Caco-2 (cell line): ENCODE results near the gene BRD2. TPM values are rescaled to one million over a fixed set of nuclear protein-coding genes. Genes with fewer than 3 reads are reported as not detected.

ENCODE experiments used
- BruUV-seq: library from RNA; stranded (reverse); fragments of 400-500 nt; replicated peaks from 2 replicates; lab custom pipeline; 2021; lab: Mats Ljungman, UMichigan
- CTCF ChIA-PET: fragments of 300-600 bp; sonication (Branson Sonifier 250); formaldehyde crosslinking; loops from one replicate; lab custom pipeline; 2022; ENCODE audit warnings: antibody characterized with exemption; lab: Charles Lee
- POLR2A ChIA-PET: fragments of 300-600 bp; sonication (Branson Sonifier 250); formaldehyde crosslinking; loops from one replicate; lab custom pipeline; 2022; ENCODE audit warnings: antibody characterized with exemption; lab: Charles Lee
- DNase-seq, 2 experiments: peaks; one replicate each; pipeline versions ENCODE4 v3.0.0 to v3.0.0-alpha.2; 2020 to 2022
- H3K27me3 ChIP-seq: replicated peaks from 2 replicates; pipeline ENCODE4 v1.6.0; 2011; ENCODE audit warnings: low read length; ENCODE audit not compliant: control insufficient read depth, insufficient read depth
- H3K36me3 ChIP-seq: 2 replicates; pipeline ENCODE4 v1.5.1; 2011; ENCODE audit warnings: low read length; ENCODE audit not compliant: control insufficient read depth, insufficient read depth
- H3K4me1 ChIP-seq: fragments of 250-450 bp; sonication (Bioruptor Pico); 2 replicates; pipeline ENCODE4 v1.5.1; 2020; ENCODE audit warnings: mild to moderate bottlenecking
- H3K4me3 ChIP-seq: 2 replicates; pipeline ENCODE4 v1.5.1; 2011; ENCODE audit warnings: low read depth, mild to moderate bottlenecking, control low read depth, low read length
- H3K9me3 ChIP-seq: fragments of 250-450 bp; sonication (Bioruptor Pico); 2 replicates; pipeline ENCODE4 v1.5.1; 2020; ENCODE audit warnings: mild to moderate bottlenecking, moderate library complexity
- H3K27ac Mint-ChIP-seq: one replicate; pipeline ENCODE4 v1.8.0; 2022; ENCODE audit warnings: mixed read lengths; ENCODE audit not compliant: unreplicated experiment
- H3K27me3 Mint-ChIP-seq: one replicate; pipeline ENCODE4 v1.8.0; 2022; ENCODE audit warnings: mixed read lengths; ENCODE audit not compliant: insufficient read depth, unreplicated experiment
- H3K36me3 Mint-ChIP-seq: one replicate; pipeline ENCODE4 v1.8.0; 2022; ENCODE audit warnings: mild to moderate bottlenecking, mixed read lengths; ENCODE audit not compliant: insufficient read depth, unreplicated experiment
- H3K4me1 Mint-ChIP-seq: one replicate; pipeline ENCODE4 v1.8.0; 2022; ENCODE audit warnings: low read depth, mixed read lengths; ENCODE audit not compliant: unreplicated experiment
- H3K4me3 Mint-ChIP-seq: one replicate; pipeline ENCODE4 v1.8.0; 2022; ENCODE audit warnings: mild to moderate bottlenecking, moderate library complexity, mixed read lengths; ENCODE audit not compliant: unreplicated experiment
- H3K9me3 Mint-ChIP-seq: one replicate; pipeline ENCODE4 v1.8.0; 2022; ENCODE audit warnings: mixed read lengths; ENCODE audit not compliant: unreplicated experiment
- CTCF ChIP-seq, 2 experiments: fragments of 200-600 bp in 1 of 2; IDR thresholded peaks; 1 replicate in 1 of 2; 2 replicates in 1 of 2; pipeline versions ENCODE4 v1.5.1 to v1.8.0; 2011 to 2022; ENCODE audit warnings: antibody characterized with exemption in 1 of 2, control low read depth in 1 of 2, inconsistent platforms in 1 of 2, low read depth in 1 of 2, low read length in 1 of 2, mild to moderate bottlenecking in 1 of 2, moderate library complexity in 1 of 2; ENCODE audit not compliant: insufficient read depth in 1 of 2, severe bottlenecking in 1 of 2, unreplicated experiment in 1 of 2
- intact Hi-C: fragments of 100-400 bp; cut with micrococcal nuclease; formaldehyde crosslinking; loops from one replicate; pipeline ENCODE4 v1.10.0; 2022; ENCODE audit not compliant: unreplicated experiment
- total RNA-seq: library from RNA; stranded (reverse); gene quantifications from 2 replicates; pipeline ENCODE4 v1.2.3, GENCODE V29; 2022

The BRD2 gene
- total RNA-seq, 1 experiment from 2014 or later, result 200 TPM

GRCh38 chr6:33024521-33024920 is 56.1 kb downstream of the BRD2 start:
- no peak for TF ChIP-seq CTCF (IDR thresholded peaks at IDR 0.05; ENCODE audit: insufficient read depth in 1 of 2, low read depth in 1 of 2, low read length in 1 of 2, severe bottlenecking in 1 of 2, unreplicated experiment in 1 of 2)
- DNase-seq, result no peak
- no peak overlapping the region for H3K4me3 ChIP-seq
- H3K36me3 Mint-ChIP-seq, result no peaks in the 10 kb centered on the region
- H3K4me3 Mint-ChIP-seq, result no peak overlapping the region
- intact Hi-C loops, result no loop called here
- no TSS peak for BruUV-seq
- ChIA-PET POLR2A (no interaction called here), CTCF (no interaction called here)
- no peaks in the 10 kb centered on the region for H3K4me1 Mint-ChIP-seq
- no peak overlapping the region for H3K27ac Mint-ChIP-seq
- peaks cover 14% of the 10 kb centered on the region for H3K27me3 Mint-ChIP-seq
- no peaks in the 10 kb centered on the region for H3K36me3 ChIP-seq
- H3K4me1 ChIP-seq, result no peaks in the 10 kb centered on the region
- H3K9me3 Mint-ChIP-seq, result no peaks in the 10 kb centered on the region
- no peaks in the 10 kb centered on the region for H3K27me3 ChIP-seq
- no peaks in the 10 kb centered on the region for H3K9me3 ChIP-seq

- ChIA-PET CTCF (no interaction called here), POLR2A (no interaction called here)
- Mint-ChIP-seq H3K4me3 (no peak overlapping the region), H3K9me3 (no peaks in the 10 kb centered on the region), H3K4me1 (no peaks in the 10 kb centered on the region), H3K27ac (no peak overlapping the region), H3K36me3 (no peaks in the 10 kb centered on the region), H3K27me3 (peaks cover 22% of the 10 kb centered on the region)
- intact Hi-C loops, result no loop called here
- Histone ChIP-seq H3K27me3 (no peaks in the 10 kb centered on the region), H3K9me3 (no peaks in the 10 kb centered on the region), H3K4me1 (no peaks in the 10 kb centered on the region), H3K36me3 (no peaks in the 10 kb centered on the region), H3K4me3 (no peak overlapping the region)
- DNase-seq, result no peak
- no peak for TF ChIP-seq CTCF (IDR thresholded peaks at IDR 0.05; ENCODE audit: insufficient read depth in 1 of 2, low read depth in 1 of 2, low read length in 1 of 2, severe bottlenecking in 1 of 2, unreplicated experiment in 1 of 2)
- no TSS peak for BruUV-seq
Measured at GRCh38 chr6:33028220-33028849, 59.9 kb downstream of the BRD2 start.

GRCh38 chr6:33029328-33030184 is 61.2 kb downstream of the BRD2 start:
- H3K36me3 ChIP-seq, result no peaks in the 10 kb centered on the region
- peaks cover 2% of the 10 kb centered on the region; the same call in 1 of the 2 replicates for H3K9me3 ChIP-seq
- H3K4me1 Mint-ChIP-seq, result no peaks in the 10 kb centered on the region
- ChIA-PET POLR2A (no interaction called here), CTCF (no interaction called here)
- H3K4me3 Mint-ChIP-seq, result no peak overlapping the region
- no peaks in the 10 kb centered on the region for H3K27me3 ChIP-seq
- peaks cover 8% of the 10 kb centered on the region for H3K9me3 Mint-ChIP-seq
- no peaks in the 10 kb centered on the region for H3K4me1 ChIP-seq
- BruUV-seq, result no TSS peak
- TF ChIP-seq CTCF (IDR thresholded peaks at IDR 0.05; ENCODE audit: insufficient read depth in 1 of 2, low read depth in 1 of 2, low read length in 1 of 2, severe bottlenecking in 1 of 2, unreplicated experiment in 1 of 2), result no peak
- DNase-seq, result no peak
- H3K27ac Mint-ChIP-seq, result no peak overlapping the region
- no peak overlapping the region for H3K4me3 ChIP-seq
- intact Hi-C loops, result no loop called here
- H3K36me3 Mint-ChIP-seq, result no peaks in the 10 kb centered on the region
- H3K27me3 Mint-ChIP-seq, result peaks cover 23% of the 10 kb centered on the region
